Measurements from ENCODE around the gene HOXC13. TPM values are rescaled to one million over a fixed set of nuclear protein-coding genes. Genes with fewer than 3 reads are reported as not detected.
A peak's percentile ranks its signal among the peaks of the same experiment; 100 is the strongest.

HOXC13 gene
- total RNA-seq, 3 donors from 2014 or later = not detected

DNA sequence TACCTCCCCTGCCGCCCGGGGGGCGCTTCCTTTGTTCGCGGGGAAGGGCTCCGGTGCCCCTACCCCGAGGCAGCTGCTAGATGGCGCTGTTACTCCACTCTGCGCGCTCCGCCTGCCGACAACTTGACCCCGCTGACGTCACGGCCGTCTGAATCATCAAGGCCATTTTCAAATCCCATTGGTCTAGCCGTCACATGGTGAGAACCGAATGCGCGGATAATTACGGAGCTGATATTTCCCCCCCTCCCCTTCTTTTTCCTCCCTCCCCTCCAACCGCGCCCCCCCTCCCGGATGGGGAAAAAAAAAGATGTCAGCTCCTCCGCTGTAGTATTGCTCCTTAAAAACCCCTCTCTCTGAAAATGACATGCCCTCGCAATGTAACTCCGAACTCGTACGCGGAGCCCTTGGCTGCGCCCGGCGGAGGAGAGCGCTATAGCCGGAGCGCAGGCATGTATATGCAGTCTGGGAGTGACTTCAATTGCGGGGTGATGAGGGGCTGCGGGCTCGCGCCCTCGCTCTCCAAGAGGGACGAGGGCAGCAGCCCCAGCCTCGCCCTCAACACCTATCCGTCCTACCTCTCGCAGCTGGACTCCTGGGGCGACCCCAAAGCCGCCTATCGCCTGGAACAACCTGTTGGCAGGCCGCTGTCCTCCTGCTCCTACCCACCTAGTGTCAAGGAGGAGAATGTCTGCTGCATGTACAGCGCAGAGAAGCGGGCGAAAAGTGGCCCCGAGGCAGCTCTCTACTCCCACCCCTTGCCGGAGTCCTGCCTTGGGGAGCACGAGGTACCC lies 46.5 kb downstream of the HOXC13 start, which contains the start of gene HOXC10:
HOXC10 (plus strand) TSS at position 246 of the 791 bp plus-strand sequence; CDS start at position 360, 114 bp downstream.
- H3K4me1 Mint-ChIP-seq (ENCODE audit: low read depth) = peaks cover 28% of the 10 kb centered on the region
- ATAC-seq (peak; percentile 70 to 75), DNase-seq (peak; percentile 74)

DNA sequence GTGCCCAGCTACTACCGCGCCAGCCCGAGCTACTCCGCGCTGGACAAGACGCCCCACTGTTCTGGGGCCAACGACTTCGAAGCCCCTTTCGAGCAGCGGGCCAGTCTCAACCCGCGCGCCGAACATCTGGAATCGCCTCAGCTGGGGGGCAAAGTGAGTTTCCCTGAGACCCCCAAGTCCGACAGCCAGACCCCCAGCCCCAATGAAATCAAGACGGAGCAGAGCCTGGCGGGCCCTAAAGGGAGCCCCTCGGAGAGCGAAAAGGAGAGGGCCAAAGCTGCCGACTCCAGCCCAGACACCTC lies 47.0 kb downstream of the HOXC13 start:
- Mint-ChIP-seq H3K36me3 (ENCODE audit: insufficient read depth) (no peaks in the 10 kb centered on the region), H3K9me3 (no peaks in the 10 kb centered on the region), H3K4me3 (no peak overlapping the region), H3K27me3 (ENCODE audit: low read depth) (peaks cover 93% of the 10 kb centered on the region), H3K4me1 (ENCODE audit: low read depth) (peaks cover 33% of the 10 kb centered on the region)
- no peak for ATAC-seq
- DNase-seq = no peak

More for the DNA sequence above, 46.5 kb downstream of the HOXC13 start, which contains the start of gene HOXC10:
- H3K27me3 Mint-ChIP-seq (ENCODE audit: low read depth) = peaks cover 93% of the 10 kb centered on the region
- no peaks in the 10 kb centered on the region for H3K9me3 Mint-ChIP-seq
- H3K4me3 Mint-ChIP-seq = peak within 1 kb of the TSS; percentile 21
- no peaks in the 10 kb centered on the region for H3K36me3 Mint-ChIP-seq (ENCODE audit: insufficient read depth)

DNA sequence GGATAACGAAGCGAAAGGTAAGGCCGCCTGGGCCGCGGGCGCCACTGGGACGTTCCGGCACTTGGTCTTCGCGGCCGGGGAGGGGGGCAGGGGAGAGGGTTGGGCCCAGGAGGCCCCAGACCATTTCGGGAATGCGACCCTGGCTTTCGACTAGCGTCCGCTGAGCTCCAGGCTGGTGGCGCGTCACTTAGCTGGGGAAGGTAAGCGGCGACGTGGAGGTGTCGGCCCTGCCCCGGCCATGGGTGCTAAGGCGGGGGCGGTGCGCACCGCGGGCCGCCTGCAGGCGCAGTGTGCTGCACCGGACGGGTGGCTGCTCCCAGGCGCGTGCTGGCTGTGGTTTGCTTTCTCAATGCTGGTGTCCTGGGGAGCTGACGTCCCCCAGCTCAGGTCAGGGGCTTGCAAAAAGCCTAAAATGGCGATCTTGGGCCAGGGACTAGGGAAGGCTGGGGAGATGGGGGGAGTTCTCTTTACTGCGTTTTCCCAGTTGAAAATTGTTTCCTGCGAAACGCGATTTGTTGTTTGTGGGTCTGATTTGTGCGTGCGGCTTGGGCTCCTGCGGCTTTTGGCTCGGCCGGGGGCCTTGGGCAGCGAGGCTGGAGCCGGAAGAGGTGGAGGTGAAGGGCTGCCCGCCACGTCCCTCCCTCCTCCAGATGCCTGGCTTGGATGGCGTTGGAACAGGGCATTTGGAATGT lies 47.5 kb downstream of the HOXC13 start:
- DNase-seq (no peak), ATAC-seq (peak in 1 of 2 donors; percentile 23)
- Mint-ChIP-seq H3K4me1 (ENCODE audit: low read depth) (peaks cover 33% of the 10 kb centered on the region), H3K4me3 (no peak overlapping the region), H3K27me3 (ENCODE audit: low read depth) (peaks cover 93% of the 10 kb centered on the region), H3K9me3 (no peaks in the 10 kb centered on the region), H3K36me3 (ENCODE audit: insufficient read depth) (no peaks in the 10 kb centered on the region)

DNA sequence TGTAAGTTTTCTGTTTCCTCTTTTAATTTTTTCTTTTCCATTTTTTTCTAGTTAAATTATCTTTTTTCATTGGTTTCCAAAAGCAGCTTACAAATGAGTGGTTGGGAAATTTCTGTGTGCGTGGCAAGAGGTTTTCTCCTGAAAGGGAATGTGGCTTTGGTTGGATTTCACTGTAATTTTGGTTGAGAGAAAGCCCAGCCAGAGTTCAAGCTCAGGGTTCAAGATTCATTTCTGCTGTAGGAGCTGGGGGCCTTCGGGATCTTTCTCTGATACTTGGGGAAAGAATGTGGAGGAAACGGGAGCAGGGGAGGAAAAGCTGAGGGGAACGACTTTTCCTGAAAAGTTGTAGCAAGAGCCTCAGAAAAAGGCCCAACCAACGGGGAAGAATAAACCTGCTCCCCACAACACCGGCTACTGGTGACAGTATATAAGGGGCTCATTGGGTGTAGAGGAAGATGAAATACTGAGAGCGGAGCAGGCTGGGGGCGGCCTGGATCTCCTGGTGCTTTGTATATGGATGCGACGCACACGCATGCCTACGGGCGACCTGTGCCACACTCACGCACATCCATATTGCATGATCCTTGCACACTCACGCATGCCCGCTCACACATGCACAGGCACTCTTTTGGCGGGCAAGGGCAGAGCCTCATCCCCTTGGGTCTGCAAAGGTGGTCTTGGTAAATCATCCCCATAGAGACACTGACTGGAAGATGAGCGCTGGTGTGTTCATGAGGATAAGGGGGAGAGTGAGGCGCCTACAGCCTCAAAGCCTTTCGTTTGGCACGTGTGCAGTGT lies 48.3 kb downstream of the HOXC13 start:
- no peaks in the 10 kb centered on the region for H3K9me3 Mint-ChIP-seq
- H3K4me3 Mint-ChIP-seq = no peak overlapping the region
- H3K36me3 Mint-ChIP-seq (ENCODE audit: insufficient read depth) = no peaks in the 10 kb centered on the region
- H3K27me3 Mint-ChIP-seq (ENCODE audit: low read depth) = peaks cover 94% of the 10 kb centered on the region
- peaks cover 33% of the 10 kb centered on the region for H3K4me1 Mint-ChIP-seq (ENCODE audit: low read depth)
- DNase-seq = no peak
- ATAC-seq = no peak

DNA sequence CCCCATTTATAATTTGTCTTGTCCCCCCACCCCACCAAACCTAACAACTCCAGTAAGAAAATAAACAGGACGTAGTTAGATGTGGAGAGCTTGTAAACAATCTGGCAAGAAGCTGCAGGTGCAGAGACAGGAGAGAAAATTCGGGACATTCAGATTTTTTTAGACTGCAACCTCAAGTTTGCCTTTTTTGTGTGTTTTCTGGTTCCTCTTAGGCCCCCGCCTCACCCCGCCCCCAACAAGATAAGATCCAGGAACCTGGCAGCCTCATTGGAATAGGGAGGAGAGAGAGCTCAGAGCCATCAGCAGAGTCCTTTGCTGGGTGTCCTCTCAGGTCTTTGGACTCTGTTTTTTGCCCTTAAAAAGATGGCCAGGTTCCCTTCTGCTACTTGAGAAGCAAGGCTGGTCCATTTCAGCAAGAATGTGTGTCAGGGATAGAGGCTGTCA lies 49.2 kb downstream of the HOXC13 start:
- peaks cover 33% of the 10 kb centered on the region for H3K4me1 Mint-ChIP-seq (ENCODE audit: low read depth)
- H3K4me3 Mint-ChIP-seq = no peak overlapping the region
- H3K27me3 Mint-ChIP-seq (ENCODE audit: low read depth) = peaks cover 93% of the 10 kb centered on the region
- H3K9me3 Mint-ChIP-seq = no peaks in the 10 kb centered on the region
- ATAC-seq (no peak), DNase-seq (no peak)
- H3K36me3 Mint-ChIP-seq (ENCODE audit: insufficient read depth) = no peaks in the 10 kb centered on the region

DNA sequence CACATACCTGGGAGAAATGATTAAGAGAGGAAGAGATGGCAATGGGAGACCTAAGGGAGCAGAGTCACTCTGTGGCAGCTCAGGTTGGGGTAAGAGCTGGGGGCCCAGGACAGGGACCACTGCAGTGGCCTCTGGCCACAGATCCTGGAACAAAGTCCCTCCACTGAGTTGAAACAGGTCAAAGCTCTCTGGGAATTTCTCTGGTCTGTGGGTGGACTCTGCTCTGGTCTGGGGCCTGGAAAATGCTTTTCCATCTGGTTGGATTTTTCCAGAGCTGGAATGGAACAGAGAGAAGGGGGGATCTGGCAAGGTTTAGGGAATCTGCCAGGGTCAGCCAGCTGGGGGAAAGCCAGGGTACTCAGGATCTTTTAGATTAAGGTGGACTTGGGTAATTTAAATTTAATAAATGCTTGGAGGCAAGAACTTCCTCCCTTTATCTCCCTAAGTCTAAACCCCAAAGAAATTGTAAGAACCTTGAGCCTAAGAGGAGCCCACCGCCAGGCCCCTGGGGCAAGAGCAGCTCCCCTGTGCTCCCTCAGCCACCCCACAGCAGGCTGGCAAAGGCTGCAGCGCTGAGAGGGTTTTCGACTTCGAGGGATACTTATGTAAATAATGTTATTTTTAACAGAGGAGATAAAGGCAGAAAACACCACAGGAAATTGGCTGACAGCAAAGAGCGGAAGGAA lies 50.1 kb downstream of the HOXC13 start:
- H3K36me3 Mint-ChIP-seq (ENCODE audit: insufficient read depth) = no peaks in the 10 kb centered on the region
- ATAC-seq (no peak), DNase-seq (no peak)
- H3K27me3 Mint-ChIP-seq (ENCODE audit: low read depth) = peaks cover 92% of the 10 kb centered on the region
- no peak overlapping the region for H3K4me3 Mint-ChIP-seq
- no peaks in the 10 kb centered on the region for H3K9me3 Mint-ChIP-seq
- peaks cover 33% of the 10 kb centered on the region for H3K4me1 Mint-ChIP-seq (ENCODE audit: low read depth)

DNA sequence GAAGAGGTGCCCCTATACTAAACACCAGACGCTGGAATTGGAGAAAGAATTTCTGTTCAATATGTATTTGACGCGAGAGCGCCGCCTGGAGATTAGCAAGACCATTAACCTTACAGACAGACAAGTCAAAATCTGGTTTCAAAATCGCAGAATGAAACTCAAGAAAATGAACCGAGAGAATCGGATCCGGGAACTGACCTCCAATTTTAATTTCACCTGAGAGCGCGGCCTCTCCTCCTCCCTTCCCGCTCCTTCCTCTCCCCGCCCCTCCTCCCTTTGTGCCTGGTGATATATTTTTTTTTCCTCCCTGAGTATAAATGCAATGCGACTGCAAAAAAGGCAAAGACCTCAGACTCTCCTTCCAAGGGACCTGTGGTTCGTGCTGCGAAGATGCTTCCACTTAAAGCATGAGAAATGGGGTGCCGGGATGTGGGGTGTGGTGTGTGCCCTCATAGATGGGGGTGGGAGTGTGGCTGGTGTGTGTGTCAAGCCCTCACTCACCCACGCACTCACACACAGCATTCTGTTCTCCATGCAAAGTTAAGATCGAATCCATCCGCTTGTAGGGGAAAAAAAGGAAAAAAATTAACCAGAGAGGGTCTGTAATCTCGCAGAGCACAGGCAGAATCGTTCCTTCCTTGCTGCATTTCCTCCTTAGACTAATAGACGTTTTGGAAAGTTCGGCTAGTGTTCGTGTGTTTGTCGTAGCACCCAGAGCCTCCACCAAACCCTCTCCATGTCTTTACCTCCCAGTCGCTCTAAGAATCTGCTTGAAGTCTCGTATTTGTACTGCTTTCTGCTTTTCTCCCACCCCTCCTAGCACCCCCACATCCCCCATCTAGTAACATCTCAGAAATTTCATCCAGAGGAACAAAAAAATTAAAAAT lies 50.8 kb downstream of the HOXC13 start:
- Mint-ChIP-seq H3K9me3 (no peaks in the 10 kb centered on the region), H3K4me3 (peak overlapping the region; percentile 19), H3K27me3 (ENCODE audit: low read depth) (peaks cover 95% of the 10 kb centered on the region), H3K36me3 (ENCODE audit: insufficient read depth) (no peaks in the 10 kb centered on the region), H3K4me1 (ENCODE audit: low read depth) (peaks cover 38% of the 10 kb centered on the region)
- DNase-seq (no peak), ATAC-seq (no peak)

DNA sequence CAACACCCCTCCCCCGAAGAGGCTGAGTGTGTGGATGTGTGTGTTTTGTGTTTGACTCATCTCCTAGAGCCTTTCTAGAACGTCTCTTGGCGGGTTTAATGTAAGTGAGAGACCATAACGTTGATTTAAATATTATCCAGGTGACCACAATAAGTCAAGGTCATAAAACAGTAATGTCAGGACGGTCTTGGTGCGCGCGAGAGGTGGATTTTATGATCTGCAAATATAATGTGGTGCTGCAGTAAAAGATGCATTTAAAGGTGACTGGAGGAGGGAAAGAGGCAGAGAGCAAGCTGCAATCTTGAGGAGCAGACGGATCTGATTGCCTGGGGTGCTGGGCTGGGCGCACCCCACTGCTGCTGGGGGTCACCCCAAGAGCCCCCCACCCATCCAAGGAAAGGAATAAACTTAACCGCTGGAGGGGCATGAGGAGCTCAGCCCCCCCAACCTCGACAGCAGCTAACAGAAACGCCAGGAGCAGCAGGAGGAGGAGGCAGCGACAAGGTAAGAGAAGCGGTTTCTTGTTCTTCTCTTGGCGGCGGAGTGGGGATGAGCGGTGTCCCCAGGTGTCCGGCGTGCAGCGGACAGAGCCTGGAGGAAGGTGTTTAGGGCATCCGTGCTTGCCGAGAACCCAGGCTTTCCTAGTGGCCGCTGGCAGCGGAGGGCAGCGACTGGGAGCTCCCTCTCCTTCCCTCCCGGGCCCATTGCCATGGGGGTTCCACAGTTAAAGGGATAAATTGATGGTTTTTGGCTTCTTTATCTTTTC lies 51.9 kb downstream of the HOXC13 start:
- Mint-ChIP-seq H3K4me1 (ENCODE audit: low read depth) (peaks cover 42% of the 10 kb centered on the region), H3K27me3 (ENCODE audit: low read depth) (peaks cover 96% of the 10 kb centered on the region), H3K4me3 (no peak overlapping the region), H3K9me3 (no peaks in the 10 kb centered on the region), H3K36me3 (ENCODE audit: insufficient read depth) (no peaks in the 10 kb centered on the region)
- DNase-seq = no peak
- ATAC-seq = no peak

DNA sequence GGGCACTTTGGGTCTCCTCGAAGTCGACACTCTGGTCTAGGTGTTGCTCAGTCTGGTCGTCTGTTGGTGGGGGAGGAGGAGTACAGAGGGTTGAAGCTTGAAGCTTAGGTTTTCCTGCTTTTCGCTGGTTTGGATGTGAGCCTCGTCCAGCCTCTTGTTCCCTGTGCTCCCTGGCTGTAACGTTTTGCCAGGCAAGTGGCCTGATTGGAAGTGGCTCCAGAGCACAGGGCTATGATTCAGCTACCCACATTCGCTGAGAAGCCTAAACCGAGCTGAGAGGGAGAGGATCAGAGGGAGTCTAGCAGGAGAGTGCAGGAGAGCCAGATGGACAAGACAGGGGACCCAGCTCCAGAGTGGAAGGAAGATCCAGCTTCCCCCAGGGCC lies 52.4 kb downstream of the HOXC13 start:
- ATAC-seq = no peak
- Mint-ChIP-seq H3K27me3 (ENCODE audit: low read depth) (peaks cover 97% of the 10 kb centered on the region), H3K4me1 (ENCODE audit: low read depth) (peaks cover 42% of the 10 kb centered on the region), H3K9me3 (no peaks in the 10 kb centered on the region), H3K4me3 (no peak overlapping the region), H3K36me3 (ENCODE audit: insufficient read depth) (no peaks in the 10 kb centered on the region)
- no peak for DNase-seq

DNA sequence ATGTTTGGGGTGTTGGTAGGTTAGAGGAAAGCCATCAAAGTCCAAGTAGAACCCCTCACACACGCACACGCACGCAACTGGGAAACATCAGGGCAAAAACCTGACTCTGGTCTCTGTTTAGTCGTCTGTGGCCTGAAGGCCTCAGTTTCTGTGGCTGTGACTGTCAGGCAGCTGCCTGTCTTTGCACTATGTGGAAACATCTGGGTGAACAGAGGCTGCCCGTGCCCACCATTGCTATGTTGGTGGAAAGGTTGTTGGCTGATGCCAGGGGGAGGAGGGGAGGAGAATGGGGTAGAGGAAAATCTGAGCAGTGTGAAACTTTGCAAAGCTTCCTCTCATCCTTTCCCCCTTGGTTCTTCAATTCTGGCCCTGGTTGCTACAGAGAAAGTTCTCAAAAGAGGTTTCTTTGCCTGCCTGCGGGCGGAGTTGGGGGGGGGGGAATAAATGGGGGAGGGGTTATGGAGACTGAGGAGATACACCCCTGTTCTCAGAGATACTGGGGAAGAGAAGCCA lies 53.8 kb downstream of the HOXC13 start:
- Mint-ChIP-seq H3K9me3 (no peaks in the 10 kb centered on the region), H3K4me1 (ENCODE audit: low read depth) (peaks cover 46% of the 10 kb centered on the region), H3K36me3 (ENCODE audit: insufficient read depth) (no peaks in the 10 kb centered on the region), H3K27me3 (ENCODE audit: low read depth) (peaks cover 95% of the 10 kb centered on the region), H3K4me3 (no peak overlapping the region)
- DNase-seq (no peak), ATAC-seq (no peak)

DNA sequence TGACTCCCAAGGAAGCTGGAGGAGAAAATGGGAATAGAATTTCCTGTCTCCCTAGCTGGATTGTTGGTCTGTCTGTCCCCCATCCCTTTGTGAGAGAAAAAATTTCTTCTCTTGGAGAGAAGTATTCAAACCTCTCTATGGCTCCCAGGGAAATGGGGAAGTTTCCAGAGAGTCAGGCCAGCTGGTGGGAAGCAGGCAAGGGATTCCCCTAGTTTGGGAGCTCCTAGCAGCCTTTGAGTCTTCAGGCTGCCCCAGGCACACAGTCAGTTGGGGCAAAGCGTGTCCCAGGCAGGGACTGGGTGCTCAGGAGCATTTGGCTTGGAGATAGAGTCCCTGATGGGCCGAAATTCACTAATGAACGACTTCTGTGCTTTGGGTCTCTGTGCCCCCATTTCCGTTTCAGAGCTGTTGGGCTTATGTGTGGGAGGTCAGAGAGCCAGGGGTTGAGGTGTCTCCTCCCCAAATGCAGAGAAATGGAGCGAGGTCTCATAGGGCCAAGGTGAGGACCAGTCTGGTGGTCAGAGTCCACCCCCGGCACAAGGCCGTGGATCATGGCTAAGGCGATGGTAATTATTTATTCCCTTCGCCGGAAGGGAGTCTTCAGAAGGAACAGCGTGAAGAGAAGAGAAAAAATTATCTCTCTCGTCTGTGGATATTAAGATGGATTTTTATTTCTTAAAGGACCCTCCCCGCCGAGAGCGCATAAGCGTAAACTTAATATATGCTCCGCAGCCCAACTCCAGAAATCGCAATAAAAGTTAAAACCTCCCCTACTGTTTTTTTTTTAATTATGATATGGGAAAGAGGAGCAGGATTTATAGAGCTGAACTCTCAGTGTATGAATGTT lies 54.8 kb downstream of the HOXC13 start:
- ATAC-seq = no peak
- no peak for DNase-seq
- H3K4me1 Mint-ChIP-seq (ENCODE audit: low read depth) = peaks cover 48% of the 10 kb centered on the region
- H3K4me3 Mint-ChIP-seq = peak overlapping the region; percentile 29
- no peaks in the 10 kb centered on the region for H3K36me3 Mint-ChIP-seq (ENCODE audit: insufficient read depth)
- H3K27me3 Mint-ChIP-seq (ENCODE audit: low read depth) = peaks cover 95% of the 10 kb centered on the region
- H3K9me3 Mint-ChIP-seq = no peaks in the 10 kb centered on the region

DNA sequence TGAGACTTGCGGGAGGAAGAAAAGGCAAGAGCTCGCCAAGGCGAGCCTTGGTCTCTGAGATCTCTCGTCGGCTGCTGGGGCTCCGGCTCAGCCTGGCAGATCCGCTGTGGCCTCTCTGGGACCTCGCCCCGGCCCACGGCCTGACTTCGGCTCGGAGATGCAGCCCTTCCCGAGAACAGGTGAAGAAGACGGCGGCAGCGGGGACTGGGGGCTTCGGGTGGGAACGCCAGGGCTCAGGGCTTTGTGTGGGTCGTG lies 55.3 kb downstream of the HOXC13 start:
- DNase-seq (no peak), ATAC-seq (no peak)
- peak overlapping the region; percentile 29 for H3K4me3 Mint-ChIP-seq
- no peaks in the 10 kb centered on the region for H3K36me3 Mint-ChIP-seq (ENCODE audit: insufficient read depth)
- peaks cover 44% of the 10 kb centered on the region for H3K4me1 Mint-ChIP-seq (ENCODE audit: low read depth)
- H3K9me3 Mint-ChIP-seq = no peaks in the 10 kb centered on the region
- peaks cover 95% of the 10 kb centered on the region for H3K27me3 Mint-ChIP-seq (ENCODE audit: low read depth)
